ENCODE measurements around the gene VARS2.

DNA sequence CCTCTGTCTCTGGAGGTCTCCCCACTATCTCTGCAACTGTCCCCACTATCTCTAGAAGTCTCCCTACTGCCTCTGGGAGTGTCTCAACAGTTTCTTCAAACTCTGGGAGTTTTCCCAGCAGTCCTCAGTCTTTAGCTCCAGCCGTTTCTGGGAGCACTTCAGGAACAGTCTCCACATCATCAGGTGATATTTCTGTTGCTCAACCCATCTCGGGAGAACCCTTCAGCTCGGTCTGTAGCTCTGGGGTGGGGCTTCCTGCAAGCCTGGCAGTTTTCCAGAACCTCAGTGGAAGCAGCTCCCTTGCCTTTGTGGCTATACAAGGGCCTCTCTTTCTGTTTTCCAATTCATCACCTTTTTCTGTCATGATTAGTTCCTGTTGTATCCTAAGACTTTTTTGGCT, 21.0 kb downstream of the VARS2 start:
- no peak for TF ChIP-seq EZH2 (IDR thresholded peaks at IDR 0.05; ENCODE audit: borderline replicate concordance, insufficient read depth, low read depth, low read length, poor library complexity, severe bottlenecking)
- TF ChIP-seq, protein P1, sequence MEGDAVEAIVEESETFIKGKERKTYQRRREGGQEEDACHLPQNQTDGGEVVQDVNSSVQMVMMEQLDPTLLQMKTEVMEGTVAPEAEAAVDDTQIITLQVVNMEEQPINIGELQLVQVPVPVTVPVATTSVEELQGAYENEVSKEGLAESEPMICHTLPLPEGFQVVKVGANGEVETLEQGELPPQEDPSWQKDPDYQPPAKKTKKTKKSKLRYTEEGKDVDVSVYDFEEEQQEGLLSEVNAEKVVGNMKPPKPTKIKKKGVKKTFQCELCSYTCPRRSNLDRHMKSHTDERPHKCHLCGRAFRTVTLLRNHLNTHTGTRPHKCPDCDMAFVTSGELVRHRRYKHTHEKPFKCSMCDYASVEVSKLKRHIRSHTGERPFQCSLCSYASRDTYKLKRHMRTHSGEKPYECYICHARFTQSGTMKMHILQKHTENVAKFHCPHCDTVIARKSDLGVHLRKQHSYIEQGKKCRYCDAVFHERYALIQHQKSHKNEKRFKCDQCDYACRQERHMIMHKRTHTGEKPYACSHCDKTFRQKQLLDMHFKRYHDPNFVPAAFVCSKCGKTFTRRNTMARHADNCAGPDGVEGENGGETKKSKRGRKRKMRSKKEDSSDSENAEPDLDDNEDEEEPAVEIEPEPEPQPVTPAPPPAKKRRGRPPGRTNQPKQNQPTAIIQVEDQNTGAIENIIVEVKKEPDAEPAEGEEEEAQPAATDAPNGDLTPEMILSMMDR (IDR thresholded peaks at IDR 0.05): no peak

All from B cell (primary cell).